Gastroesophageal sphincter (tissue), 3 donors: ENCODE results near the gene OTOA.

ENCODE experiments used
- EP300 ChIP-seq: sonication (generic); formaldehyde crosslinking; IDR thresholded peaks from one replicate; pipeline ENCODE4 v1.6.1; 2017; ENCODE audit warnings: antibody characterized with exemption, mild to moderate bottlenecking
- POLR2A ChIP-seq, 2 donors: fragments of 450-650 bp; IDR thresholded peaks; one replicate each; pipeline ENCODE4 v1.6.1; 2017; ENCODE audit warnings: antibody characterized with exemption in 2 of 2, mild to moderate bottlenecking in 2 of 2, moderate library complexity in 1 of 2
- POLR2AphosphoS5 ChIP-seq: sonication (generic); formaldehyde crosslinking; IDR thresholded peaks from one replicate; pipeline ENCODE4 v1.6.1; 2017; ENCODE audit warnings: antibody characterized with exemption
- TF ChIP-seq, protein P1 (sequence below), 4 experiments: fragments of 200-600 bp in 2 of 4; fragments of 450-650 bp in 2 of 4; sonication (generic) in 1 of 4; IDR thresholded peaks; one replicate each; pipeline ENCODE4 v1.5.1; 2017 to 2019; ENCODE audit warnings: antibody characterized with exemption in 4 of 4, mild to moderate bottlenecking in 2 of 4, moderate library complexity in 2 of 4

DNA sequence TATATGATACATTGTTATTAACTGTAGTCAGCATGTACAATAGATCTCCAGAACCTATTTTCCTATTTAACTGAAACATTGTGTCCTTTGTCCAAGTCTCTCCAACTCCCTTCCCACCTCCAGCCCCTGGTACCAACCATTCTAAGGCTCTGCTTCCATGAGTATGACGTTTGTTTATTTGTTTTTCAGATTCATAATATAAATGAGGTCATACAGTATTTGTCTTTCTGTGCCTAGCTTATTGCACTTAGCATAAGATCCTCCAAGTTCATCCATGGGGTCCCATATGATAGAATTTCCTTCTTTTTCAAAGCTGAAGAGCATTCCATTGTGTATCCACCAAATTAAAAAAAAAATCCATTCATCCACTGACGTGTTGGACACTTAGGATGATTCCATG is 39.4 kb downstream of the OTOA start:
- TF ChIP-seq POLR2A (IDR thresholded peaks at IDR 0.05) = no peak
- TF ChIP-seq POLR2AphosphoS5 = no peak
- no peak for TF ChIP-seq EP300
- TF ChIP-seq, protein P1, sequence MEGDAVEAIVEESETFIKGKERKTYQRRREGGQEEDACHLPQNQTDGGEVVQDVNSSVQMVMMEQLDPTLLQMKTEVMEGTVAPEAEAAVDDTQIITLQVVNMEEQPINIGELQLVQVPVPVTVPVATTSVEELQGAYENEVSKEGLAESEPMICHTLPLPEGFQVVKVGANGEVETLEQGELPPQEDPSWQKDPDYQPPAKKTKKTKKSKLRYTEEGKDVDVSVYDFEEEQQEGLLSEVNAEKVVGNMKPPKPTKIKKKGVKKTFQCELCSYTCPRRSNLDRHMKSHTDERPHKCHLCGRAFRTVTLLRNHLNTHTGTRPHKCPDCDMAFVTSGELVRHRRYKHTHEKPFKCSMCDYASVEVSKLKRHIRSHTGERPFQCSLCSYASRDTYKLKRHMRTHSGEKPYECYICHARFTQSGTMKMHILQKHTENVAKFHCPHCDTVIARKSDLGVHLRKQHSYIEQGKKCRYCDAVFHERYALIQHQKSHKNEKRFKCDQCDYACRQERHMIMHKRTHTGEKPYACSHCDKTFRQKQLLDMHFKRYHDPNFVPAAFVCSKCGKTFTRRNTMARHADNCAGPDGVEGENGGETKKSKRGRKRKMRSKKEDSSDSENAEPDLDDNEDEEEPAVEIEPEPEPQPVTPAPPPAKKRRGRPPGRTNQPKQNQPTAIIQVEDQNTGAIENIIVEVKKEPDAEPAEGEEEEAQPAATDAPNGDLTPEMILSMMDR (IDR thresholded peaks at IDR 0.05) = no peak
